GM12874 (cell line): ENCODE data around the gene FASTK.

ENCODE experiments used
- CTCF ChIP-seq: IDR thresholded peaks from 2 replicates; pipeline ENCODE4 v1.5.1; 2011; ENCODE audit warnings: low read depth, mild to moderate bottlenecking, control low read depth, low read length, moderate library complexity; ENCODE audit not compliant: insufficient read depth

The FASTK gene

GRCh38 chr7:151051108-151051507, 29.5 kb downstream of the FASTK start:
- TF ChIP-seq CTCF, result no peak

- TF ChIP-seq CTCF, result no peak
Measured at GRCh38 chr7:151048911-151049463, 31.6 kb downstream of the FASTK start.

- no peak for TF ChIP-seq CTCF
Measured at GRCh38 chr7:151047976-151048815, 32.4 kb downstream of the FASTK start, which contains the start of gene ASIC3. Gene ASIC3 (plus strand): TSS chr7:151048531. CDS start chr7:151048886, 355 bp downstream.

- no peak for TF ChIP-seq CTCF
Measured at GRCh38 chr7:151046603-151047573, 33.7 kb downstream of the FASTK start.

GRCh38 chr7:151045967-151046366, 34.6 kb downstream of the FASTK start:
- no peak for TF ChIP-seq CTCF

- TF ChIP-seq CTCF, result no peak
Measured at GRCh38 chr7:151045262-151045661, 35.3 kb downstream of the FASTK start.

- TF ChIP-seq CTCF, result no peak
Measured at GRCh38 chr7:151043959-151044358, 36.6 kb downstream of the FASTK start.
